Keratinocyte (primary cell): ENCODE results near the gene CIBAR2.

Source experiments
- CTCF ChIP-seq, 3 experiments: IDR thresholded peaks in 1 of 3; conservative IDR thresholded peaks in 1 of 3; optimal IDR thresholded peaks in 1 of 3; 2 replicates in 2 of 3; 3 replicates in 1 of 3; pipeline versions ENCODE3 to v1.5.1; 2011; ENCODE audit warnings: low read length in 3 of 3, mild to moderate bottlenecking in 3 of 3, moderate library complexity in 2 of 3, control low read depth in 1 of 3, inconsistent platforms in 1 of 3; ENCODE audit not compliant: insufficient read depth in 2 of 3; ENCODE audit errors: extremely low read depth in 1 of 3
- EZH2 ChIP-seq: IDR thresholded peaks from one replicate; pipeline ENCODE4 v1.6.1; 2012; ENCODE audit warnings: inconsistent platforms, mild to moderate bottlenecking, low read length, moderate library complexity

- TF ChIP-seq CTCF (optimal IDR thresholded peaks at IDR 0.05 in 1 of 3, IDR thresholded peaks at IDR 0.05 in 1 of 3, conservative IDR thresholded peaks at IDR 0.05 in 1 of 3; ENCODE audit: extremely low read depth in 1 of 3, insufficient read depth in 2 of 3, low read length in 3 of 3) (no peak), EZH2 (no peak)
These were observed 56.6 kb downstream of the CIBAR2 start for GRCh38 chr16:85055493-85056210.
